NCI-H526 (cell line): ENCODE measurements around the gene FCHO2.

Experiments
- DNase-seq, 2 experiments: peaks; one replicate each; lab custom pipeline; 2025; lab: John Stamatoyannopoulos, UW

FCHO2 gene

DNA sequence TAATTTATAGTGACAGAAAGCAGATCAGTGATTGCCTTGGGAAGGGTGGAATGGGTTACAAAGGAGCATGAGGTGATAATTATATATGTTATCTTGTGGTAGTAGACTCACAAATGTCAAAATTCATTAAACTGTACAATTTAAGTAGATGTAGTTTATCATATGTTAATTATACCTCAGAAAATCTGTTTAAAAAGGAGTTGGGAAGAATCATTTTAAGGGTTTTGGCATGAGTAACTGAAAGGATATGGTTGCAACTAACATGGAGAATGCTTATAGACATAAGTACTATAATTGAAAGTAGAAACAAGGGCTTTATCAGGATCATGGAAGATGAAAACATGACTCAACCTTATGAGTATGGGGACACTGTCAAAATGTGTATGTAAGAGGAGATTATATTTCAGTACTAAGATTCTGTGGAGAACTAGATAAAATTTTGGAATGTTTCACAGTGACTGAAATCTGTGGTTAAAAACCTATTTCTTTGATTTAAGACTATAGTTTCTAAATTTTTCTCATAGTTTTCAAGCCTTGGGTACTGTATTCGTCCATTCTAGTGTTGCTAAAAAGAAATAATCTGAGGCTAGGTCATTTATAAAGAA lies 73.3 kb downstream of the FCHO2 start:
- no peak for DNase-seq

- peak; percentile 92 to 95 for DNase-seq
Observed at GRCh38 chr5:73030531-73030930, 74.7 kb downstream of the FCHO2 start.

- peak in 1 of 2 experiments; percentile 11 for DNase-seq
Observed at GRCh38 chr5:73030995-73031394, 75.2 kb downstream of the FCHO2 start.

GRCh38 chr5:73031839-73032238 lies 76.0 kb downstream of the FCHO2 start:
- no peak for DNase-seq

GRCh38 chr5:73032635-73033034 lies 76.8 kb downstream of the FCHO2 start:
- no peak for DNase-seq

- DNase-seq = no peak
Observed at GRCh38 chr5:73037545-73037944, 81.7 kb downstream of the FCHO2 start.

- DNase-seq = no peak
Observed at GRCh38 chr5:73039082-73039481, 83.2 kb downstream of the FCHO2 start.

GRCh38 chr5:73042993-73043392 lies 87.2 kb downstream of the FCHO2 start:
- DNase-seq = no peak

DNA sequence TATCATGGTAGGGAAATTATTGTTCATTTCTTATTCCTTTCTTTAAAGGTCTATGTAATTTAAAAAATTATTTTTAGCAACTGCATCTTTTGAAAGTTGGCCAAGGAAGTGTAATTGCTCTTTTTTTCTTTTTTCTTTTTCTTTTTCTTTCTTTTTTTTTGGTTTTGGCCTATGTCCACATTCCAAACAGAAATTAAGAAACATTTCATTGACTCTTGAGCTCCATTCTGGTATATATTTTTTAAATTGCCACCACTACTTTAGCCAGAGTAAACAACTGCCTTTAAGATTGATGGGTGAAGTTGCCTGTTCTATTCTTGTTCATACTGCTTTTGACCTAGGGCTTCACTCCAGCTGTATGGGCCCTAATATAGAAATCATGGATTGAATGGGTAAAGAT lies 88.7 kb downstream of the FCHO2 start:
- DNase-seq = no peak

- no peak for DNase-seq
Observed at GRCh38 chr5:73045623-73046022, 89.8 kb downstream of the FCHO2 start.

DNA sequence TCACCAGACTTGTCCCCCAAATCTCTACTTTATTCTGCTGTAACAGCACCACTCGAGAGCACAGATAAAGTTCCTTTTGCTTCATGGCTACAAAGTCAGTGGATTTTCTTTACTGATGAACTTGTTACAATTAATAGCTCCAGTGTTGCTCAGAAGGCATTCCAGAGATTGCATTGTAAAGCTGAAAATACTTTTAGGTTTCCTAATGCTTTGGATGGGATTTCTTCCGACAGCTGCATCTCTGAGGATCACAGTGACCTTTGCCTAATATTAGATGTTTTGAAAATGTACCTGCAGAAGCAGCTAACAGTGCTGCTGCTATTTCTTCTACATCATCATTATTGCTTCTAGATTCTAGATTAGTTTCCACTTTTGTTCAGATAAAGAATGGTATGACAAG lies 105.8 kb downstream of the FCHO2 start:
- no peak for DNase-seq

DNA sequence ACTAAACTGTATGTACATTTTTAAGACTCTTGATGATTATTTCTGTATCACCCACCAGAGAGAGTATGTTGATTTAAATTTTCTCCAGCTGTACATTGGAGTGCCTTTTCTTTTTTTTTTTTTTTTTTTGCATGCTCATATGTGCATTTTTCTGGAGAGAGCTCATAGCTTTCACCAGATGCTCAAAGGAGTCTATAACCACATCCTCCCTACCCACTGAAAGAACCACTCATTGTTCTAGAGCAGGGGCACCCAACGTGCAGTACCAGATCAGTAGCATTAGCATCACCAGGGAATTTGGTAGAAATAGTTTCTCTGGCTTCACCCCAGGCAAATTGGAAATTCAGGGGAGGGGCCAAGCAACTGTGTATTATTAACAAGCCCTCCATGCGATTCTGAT lies 110.6 kb downstream of the FCHO2 start:
- no peak for DNase-seq

DNA sequence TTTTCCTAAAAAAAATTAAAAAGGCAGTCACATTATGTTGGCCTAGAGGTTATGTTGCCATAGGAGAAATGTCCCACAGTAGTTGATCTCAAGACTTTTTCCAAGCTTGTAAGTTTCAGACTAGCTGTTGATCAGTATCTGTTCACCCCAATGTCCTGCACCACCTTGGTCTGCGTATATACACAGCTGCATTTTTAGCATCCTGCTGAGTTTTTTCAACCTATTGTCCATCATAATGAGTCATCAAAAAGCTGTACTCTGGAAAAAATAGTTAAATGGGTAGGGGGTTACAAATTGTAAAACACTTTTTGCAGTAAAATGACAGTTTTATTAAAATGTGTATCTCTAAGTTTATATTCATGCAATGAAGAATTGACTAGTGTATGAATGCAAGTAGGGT lies 111.4 kb downstream of the FCHO2 start:
- no peak for DNase-seq

GRCh38 chr5:73081093-73081492 lies 125.3 kb downstream of the FCHO2 start:
- DNase-seq = no peak

DNA sequence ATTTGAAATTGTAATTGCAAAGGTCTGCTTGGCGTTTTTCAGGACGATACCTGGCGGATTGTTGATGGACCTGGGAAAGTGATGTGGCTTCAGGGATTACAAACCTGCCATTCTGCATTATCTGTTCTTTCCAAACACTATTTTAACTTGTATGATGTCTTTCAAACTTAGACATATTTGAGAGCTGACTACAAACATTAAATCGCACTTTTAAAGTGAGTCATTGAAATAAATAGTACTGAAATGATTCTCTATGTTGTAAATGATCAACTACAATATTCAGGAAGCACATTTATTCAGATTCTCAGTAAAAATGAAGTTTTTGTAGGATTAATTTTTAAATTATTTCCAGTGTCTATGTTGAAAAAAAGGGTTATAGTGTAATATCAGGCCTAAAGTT lies 132.2 kb downstream of the FCHO2 start:
- DNase-seq = no peak

GRCh38 chr5:73093943-73094342 lies 138.1 kb downstream of the FCHO2 start:
- DNase-seq = no peak

- DNase-seq = no peak
Observed at GRCh38 chr5:73094415-73094814, 138.6 kb downstream of the FCHO2 start.

DNA sequence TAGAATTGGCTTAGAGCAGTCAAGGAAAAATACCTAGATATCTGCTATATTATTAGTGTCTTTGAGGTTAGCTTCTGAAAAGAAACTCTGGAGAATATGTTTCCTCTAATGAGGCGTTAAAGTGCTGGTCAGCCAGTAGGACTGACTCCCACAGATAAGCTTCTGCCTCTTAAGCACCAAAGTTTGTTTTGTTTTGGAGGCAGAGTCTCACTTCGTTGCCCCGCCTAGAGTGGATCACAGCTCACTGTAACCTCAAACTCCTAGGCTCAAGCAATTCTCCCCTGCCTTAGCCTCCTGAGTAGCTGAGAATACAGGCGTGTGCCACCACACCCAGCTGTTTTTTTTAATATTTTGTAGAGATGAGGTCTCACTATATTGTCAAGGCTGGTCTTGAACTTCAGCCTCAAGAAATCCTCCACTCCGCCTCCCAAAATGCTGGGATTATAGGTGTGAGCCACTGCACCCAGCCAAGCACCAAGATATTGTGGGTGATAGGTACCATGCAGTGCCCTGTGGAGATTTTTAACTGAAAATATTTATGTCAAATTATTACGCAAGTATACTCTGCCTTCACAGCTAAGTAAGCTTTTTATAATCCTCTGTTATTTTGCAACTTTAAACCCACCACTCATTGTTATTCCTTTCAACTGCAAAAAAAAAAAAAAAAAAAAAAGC lies 139.9 kb downstream of the FCHO2 start:
- DNase-seq = no peak

GRCh38 chr5:73096239-73096575 lies 140.4 kb downstream of the FCHO2 start:
- no peak for DNase-seq

DNA sequence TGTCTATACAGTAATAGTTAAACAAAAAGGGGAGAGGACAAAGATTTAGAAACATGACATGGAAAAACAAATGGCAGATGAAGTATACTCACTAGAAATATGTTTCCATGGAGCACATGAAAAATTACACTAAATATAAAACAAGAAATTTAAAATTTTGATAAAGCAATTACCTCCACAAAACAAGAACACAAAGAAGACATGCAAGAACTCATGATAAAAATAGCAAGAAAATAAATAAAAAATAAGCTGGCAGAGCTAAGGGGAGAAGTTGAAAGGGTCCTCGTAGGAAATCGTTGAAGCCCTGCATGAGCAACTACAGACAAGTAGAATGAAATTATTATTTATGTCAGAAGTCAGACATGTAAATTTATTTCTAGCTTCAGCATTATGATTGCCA lies 141.9 kb downstream of the FCHO2 start:
- no peak for DNase-seq

GRCh38 chr5:73100109-73100508 lies 144.3 kb downstream of the FCHO2 start:
- no peak for DNase-seq

- DNase-seq = no peak
Observed at GRCh38 chr5:73103870-73104299, 148.0 kb downstream of the FCHO2 start.

- no peak for DNase-seq
Observed at GRCh38 chr5:73104326-73104725, 148.5 kb downstream of the FCHO2 start.

- no peak for DNase-seq
Observed at GRCh38 chr5:73106335-73106734, 150.5 kb downstream of the FCHO2 start.
